Activated naive CD8-positive, alpha-beta T cell treated with anti-CD3 and anti-CD28 coated beads for 36 hours (primary cell): ENCODE measurements around the gene ETV4. TPM values are rescaled to one million over a fixed set of nuclear protein-coding genes. Genes with fewer than 3 reads are reported as not detected.

Source experiments
- DNase-seq: peaks from one replicate; pipeline ENCODE4 v3.0.0; 2021
- H3K27ac Mint-ChIP-seq: one replicate; pipeline ENCODE4 v1.8.0; 2022; ENCODE audit warnings: mild to moderate bottlenecking, moderate library complexity, mixed read lengths
- H3K27me3 Mint-ChIP-seq: one replicate; pipeline ENCODE4 v1.8.0; 2022; ENCODE audit warnings: mild to moderate bottlenecking, mixed read lengths
- H3K36me3 Mint-ChIP-seq: one replicate; pipeline ENCODE4 v1.8.0; 2021; ENCODE audit warnings: mild to moderate bottlenecking, mixed read lengths
- H3K4me1 Mint-ChIP-seq: one replicate; pipeline ENCODE4 v1.8.0; 2021; ENCODE audit warnings: mixed read lengths
- H3K4me3 Mint-ChIP-seq: one replicate; pipeline ENCODE4 v1.8.0; 2022; ENCODE audit warnings: mild to moderate bottlenecking, moderate library complexity, mixed read lengths
- H3K9me3 Mint-ChIP-seq: one replicate; pipeline ENCODE4 v1.8.0; 2022; ENCODE audit warnings: mixed read lengths
- total RNA-seq, 2 experiments: library from RNA; stranded (reverse); gene quantifications; one replicate each; pipeline ENCODE4 v1.2.3, GENCODE V29; 2021

Gene ETV4
- 1 to 10 TPM; 7.5 to 7.8 TPM for total RNA-seq

DNA sequence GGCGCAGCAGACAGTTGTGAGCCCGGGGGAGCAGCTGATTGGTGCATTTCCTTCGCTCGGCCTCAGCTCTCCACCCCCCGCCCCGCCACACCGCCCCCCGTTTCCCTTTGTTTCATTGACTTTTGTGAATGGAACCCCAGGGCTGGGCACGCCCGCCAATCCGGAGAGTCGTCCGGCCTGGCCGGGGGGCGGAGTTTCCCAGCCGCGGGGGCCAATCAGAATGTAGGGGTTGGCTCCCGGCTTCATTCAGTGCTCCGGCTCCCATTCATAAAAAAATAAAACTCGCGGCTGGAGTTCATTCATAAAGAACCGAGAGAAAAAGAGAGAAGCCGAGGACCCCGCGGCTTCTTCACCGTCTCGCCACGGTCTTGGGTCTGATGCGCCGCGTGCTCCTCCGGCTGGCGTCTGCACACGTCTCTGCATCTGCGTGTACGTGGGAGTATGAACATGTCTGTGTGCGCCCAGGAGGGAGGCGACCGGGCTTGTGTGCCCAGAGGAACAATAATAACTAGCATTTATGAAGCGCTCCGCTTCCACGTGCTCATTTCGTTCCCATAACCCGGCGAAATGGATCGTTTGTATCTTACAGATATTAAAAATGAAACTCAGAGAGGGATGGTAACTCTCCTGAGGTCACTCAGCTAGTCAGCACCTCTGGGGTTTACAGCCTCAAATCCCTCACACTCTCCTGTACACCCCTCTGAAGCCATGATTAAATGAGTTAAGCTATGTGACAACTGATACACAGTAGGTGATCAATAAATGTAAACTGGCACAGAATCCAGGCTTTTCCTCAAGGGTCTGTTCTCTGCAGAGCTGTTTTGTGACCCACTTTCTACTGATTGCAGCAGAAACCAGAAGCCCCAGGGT lies at the start of gene ETV4:
Gene ETV4 (minus strand): TSS at position 22 of the 870 bp plus-strand sequence. CDS start 723 bp downstream, outside the sequence.
- H3K4me1 Mint-ChIP-seq = peaks cover 17% of the 10 kb centered on the region
- H3K27me3 Mint-ChIP-seq = peaks cover 78% of the 10 kb centered on the region
- DNase-seq = peak; percentile 95
- H3K4me3 Mint-ChIP-seq = peak within 1 kb of the TSS; percentile 85
- H3K36me3 Mint-ChIP-seq = no peaks in the 10 kb centered on the region
- peak within 1 kb of the TSS; percentile 74 for H3K27ac Mint-ChIP-seq
- no peaks in the 10 kb centered on the region for H3K9me3 Mint-ChIP-seq

DNA sequence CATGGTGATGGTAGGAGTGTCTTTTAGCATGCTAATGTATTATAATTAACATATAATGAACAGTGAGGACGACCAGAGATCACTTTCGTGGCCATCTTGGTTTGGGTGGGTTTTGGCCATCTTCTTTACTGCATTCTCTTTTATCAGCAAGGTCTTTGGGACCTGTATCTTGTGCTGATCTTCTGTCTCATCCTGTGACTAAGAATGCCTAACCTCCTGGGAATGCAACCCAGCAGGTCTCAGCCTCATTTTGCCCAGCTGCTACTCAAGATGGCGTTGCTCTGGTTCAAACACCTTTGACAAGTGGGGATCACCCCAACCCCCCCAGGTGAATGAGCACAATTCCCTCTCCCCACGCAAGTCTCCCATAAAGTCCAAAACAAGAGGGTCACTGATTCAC lies 49.3 kb upstream of the ETV4 start:
- H3K9me3 Mint-ChIP-seq = no peaks in the 10 kb centered on the region
- H3K36me3 Mint-ChIP-seq = no peaks in the 10 kb centered on the region
- H3K27ac Mint-ChIP-seq = no peak overlapping the region
- H3K4me1 Mint-ChIP-seq = peaks cover 3% of the 10 kb centered on the region
- DNase-seq = no peak
- no peak overlapping the region for H3K4me3 Mint-ChIP-seq
- H3K27me3 Mint-ChIP-seq = no peaks in the 10 kb centered on the region

DNA sequence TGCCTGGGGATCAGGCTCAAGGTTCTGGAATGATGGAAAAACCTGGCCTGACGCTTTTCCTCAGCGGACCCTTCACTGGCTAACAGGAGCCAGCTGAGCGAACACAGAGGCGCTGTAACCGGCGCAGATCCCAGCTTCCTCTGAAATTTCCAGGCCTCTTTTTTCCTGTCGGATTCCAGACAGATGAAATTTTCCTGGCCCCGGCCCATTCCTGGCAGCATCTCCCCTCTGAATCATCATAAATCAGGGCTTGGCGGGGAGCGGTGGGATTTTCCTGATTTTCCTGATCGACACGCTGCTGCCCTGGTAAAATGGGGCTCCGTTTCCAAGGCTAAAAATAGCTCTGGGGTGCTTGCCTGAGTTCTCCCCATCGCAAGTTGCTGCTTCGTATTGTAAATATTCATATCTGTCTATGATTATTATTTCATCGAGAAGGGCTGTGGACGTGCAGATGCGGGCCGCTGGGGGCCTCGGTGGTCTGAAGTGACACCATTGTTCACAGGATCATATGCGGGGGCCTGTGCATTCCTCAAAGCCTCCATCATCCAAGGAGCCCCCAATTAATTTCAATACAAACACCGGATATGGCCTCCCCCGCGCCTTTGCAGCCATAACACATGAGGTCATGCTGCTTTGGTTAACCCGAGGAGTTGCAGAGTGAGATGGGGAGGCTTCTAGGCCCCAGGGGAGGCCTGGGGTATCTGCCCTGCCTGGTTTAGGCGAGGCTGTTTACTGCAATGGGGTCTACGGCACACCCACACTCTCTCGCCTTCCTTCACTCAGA lies 45.8 kb upstream of the ETV4 start:
- no peak for DNase-seq
- no peak overlapping the region for H3K27ac Mint-ChIP-seq
- H3K4me1 Mint-ChIP-seq = no peaks in the 10 kb centered on the region
- H3K9me3 Mint-ChIP-seq = no peaks in the 10 kb centered on the region
- no peaks in the 10 kb centered on the region for H3K36me3 Mint-ChIP-seq
- H3K27me3 Mint-ChIP-seq = no peaks in the 10 kb centered on the region
- no peak overlapping the region for H3K4me3 Mint-ChIP-seq

DNA sequence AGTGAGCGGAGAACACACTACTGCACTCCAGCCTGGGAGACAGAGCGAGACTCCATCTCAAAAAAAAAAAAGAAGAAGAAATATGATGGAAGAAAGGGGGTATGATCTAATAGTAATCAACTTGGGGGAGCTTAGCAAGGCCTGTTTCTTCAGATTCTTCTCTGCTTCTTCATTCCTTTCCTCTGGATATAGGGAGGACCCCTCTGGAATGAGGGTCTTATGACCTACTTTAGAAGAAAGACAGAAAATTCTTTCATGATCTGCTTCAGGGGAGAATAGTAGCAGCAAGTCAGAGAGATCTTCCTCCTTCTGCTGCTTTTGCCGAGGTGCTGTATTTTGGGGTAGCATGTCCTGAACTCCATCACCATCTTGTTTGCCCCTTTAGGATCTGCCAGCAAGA lies 44.9 kb upstream of the ETV4 start:
- Mint-ChIP-seq H3K36me3 (no peaks in the 10 kb centered on the region), H3K9me3 (no peaks in the 10 kb centered on the region), H3K27ac (no peak overlapping the region), H3K4me1 (no peaks in the 10 kb centered on the region), H3K27me3 (no peaks in the 10 kb centered on the region), H3K4me3 (no peak overlapping the region)
- DNase-seq = no peak

DNA sequence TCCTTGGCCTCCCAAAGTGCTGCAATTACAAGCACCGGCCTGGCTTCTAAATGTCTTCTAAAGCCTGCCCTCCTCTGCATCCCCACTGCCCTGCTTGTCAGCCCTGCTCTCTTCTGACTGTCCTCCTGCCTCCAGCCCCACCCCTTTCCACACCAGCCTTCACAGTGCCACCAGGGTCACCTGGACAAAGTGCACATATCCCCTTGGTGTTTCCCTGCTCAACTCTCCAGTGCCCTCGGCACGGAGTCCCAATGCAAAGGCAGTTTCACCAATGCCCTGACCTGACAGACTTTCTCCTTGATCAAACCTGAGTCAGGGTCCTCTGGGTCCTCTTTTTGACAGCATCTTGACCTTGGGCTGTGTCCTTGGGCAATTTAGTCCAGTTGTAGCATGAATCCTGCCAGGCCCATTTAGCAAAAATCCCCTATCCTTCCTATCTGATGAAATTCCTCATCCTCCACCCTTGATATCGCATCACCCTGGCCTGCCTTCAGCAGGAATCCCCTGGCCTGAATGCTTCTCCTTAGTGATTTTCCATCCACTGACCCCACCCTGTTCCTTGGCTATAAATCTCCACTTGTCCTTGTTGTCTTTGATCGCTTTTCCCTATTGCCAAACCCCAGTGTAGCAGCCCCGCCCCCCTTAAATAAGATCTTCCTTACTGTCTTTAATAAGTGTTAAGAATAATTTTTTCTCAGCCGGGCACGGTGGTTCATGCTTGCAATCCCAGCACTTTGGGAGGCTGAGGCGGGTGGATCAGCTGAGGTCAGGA lies 42.7 kb upstream of the ETV4 start:
- Mint-ChIP-seq H3K36me3 (no peaks in the 10 kb centered on the region), H3K27ac (no peak overlapping the region), H3K9me3 (no peaks in the 10 kb centered on the region), H3K4me3 (no peak overlapping the region), H3K27me3 (no peaks in the 10 kb centered on the region), H3K4me1 (no peaks in the 10 kb centered on the region)
- no peak for DNase-seq

DNA sequence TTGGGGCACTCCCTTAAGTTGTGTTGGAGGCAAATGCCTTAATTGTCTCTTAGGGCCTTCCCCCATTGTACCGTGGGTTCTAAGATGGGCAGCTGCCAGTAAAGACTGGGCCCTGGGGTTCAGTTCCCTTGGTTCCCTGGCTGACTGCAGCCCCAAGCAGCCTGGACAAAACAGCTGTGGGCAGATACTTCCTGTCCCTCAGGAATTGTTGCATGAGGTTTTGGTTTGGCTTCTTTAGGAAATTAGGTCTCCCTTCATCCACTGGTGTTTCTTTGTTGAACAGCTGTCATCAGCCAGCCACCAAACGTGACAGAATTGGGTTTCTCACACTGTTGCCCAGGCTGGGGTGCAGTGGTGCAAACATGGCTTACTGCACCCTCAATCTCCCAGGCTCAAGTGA lies 42.0 kb upstream of the ETV4 start:
- H3K9me3 Mint-ChIP-seq = no peaks in the 10 kb centered on the region
- H3K27ac Mint-ChIP-seq = no peak overlapping the region
- H3K4me3 Mint-ChIP-seq = no peak overlapping the region
- peaks cover 5% of the 10 kb centered on the region for H3K27me3 Mint-ChIP-seq
- no peaks in the 10 kb centered on the region for H3K36me3 Mint-ChIP-seq
- no peak for DNase-seq
- H3K4me1 Mint-ChIP-seq = no peaks in the 10 kb centered on the region

DNA sequence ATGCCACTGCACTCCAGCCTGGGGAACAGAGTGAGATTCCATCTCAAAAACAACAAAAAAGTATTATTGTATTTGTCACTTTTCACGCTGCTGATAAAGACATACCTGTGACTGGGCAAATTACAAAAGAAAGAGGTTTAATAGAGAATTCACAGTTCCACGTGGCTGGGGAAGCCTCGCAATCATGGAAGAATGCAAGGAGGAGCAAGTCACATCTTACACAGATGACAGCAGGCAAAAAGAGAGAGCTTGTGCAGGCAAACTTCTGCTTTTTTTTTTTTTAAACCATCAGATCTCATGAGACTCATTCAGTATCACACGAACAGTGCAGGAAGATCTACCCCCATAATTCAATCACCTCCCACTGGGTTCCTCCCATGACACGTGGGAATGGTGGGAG lies 41.5 kb upstream of the ETV4 start:
- Mint-ChIP-seq H3K27ac (no peak overlapping the region), H3K4me3 (no peak overlapping the region), H3K27me3 (peaks cover 5% of the 10 kb centered on the region), H3K9me3 (no peaks in the 10 kb centered on the region), H3K36me3 (no peaks in the 10 kb centered on the region), H3K4me1 (no peaks in the 10 kb centered on the region)
- DNase-seq = no peak

DNA sequence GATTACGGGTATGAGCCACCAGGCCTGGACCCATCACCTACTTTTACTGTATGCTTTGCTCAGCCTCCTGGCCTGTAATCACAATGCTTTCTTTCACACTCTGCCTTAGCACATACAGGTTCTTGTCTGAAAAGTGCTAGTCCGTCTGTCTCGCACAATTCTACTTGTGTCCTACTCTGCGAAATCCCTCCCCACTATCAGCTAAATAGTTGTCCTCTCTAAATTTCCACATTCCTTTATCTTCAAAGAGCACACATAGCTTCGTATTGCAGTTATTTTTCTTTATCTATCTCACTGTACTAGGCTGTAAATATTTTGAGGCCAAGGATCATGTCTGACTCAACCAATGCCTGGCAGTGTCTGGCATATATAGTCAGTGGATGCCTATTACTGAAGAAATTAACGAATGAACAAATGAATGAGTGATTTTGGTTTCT lies 38.5 kb upstream of the ETV4 start:
- no peak overlapping the region for H3K27ac Mint-ChIP-seq
- no peaks in the 10 kb centered on the region for H3K4me1 Mint-ChIP-seq
- H3K9me3 Mint-ChIP-seq = no peaks in the 10 kb centered on the region
- H3K4me3 Mint-ChIP-seq = no peak overlapping the region
- H3K27me3 Mint-ChIP-seq = peaks cover 5% of the 10 kb centered on the region
- no peak for DNase-seq
- no peaks in the 10 kb centered on the region for H3K36me3 Mint-ChIP-seq

DNA sequence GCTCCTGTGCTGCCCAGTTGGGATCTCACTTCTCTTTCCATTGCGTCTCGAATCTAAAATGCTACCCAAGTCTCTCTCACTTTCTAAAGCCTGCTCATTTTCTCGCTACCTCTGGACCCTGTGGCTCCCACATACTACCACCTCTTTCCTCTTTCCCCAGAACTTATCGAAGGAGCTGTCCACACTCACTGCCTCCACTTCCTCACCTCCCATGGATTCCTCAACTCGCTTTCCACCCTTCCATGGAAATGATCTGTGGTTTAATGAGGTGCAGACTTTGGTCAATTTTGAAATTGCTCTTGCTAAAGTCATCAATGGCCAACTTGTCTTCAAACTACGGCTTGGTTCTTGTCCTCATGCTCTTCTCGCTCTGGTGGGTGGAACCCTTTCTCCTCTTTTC lies 37.2 kb upstream of the ETV4 start:
- DNase-seq = no peak

DNA sequence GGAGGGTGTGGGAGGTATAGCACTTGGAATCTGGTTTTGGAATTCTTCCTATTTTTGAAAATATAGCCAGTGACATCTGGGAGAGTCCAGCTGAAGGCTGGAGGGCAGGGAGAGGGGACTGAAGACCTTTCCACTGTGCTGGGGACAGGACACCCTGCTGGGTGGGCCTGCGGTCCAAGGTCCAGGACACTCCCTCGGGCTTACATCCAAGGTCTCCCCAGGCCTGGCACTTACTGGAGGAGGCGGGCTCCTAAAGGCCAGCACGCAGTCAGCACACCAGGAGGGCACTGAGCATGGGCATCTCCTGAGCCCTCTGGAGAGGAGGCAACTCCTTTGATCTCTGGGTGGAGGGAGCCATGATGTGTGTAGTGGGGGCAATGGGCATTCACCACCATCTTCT lies 35.5 kb upstream of the ETV4 start:
- H3K36me3 Mint-ChIP-seq = no peaks in the 10 kb centered on the region
- H3K4me3 Mint-ChIP-seq = no peak overlapping the region
- H3K27ac Mint-ChIP-seq = no peak overlapping the region
- H3K27me3 Mint-ChIP-seq = peaks cover 8% of the 10 kb centered on the region
- H3K4me1 Mint-ChIP-seq = peaks cover 14% of the 10 kb centered on the region
- DNase-seq = no peak
- no peaks in the 10 kb centered on the region for H3K9me3 Mint-ChIP-seq

More for the DNA sequence above, 37.2 kb upstream of the ETV4 start:
- no peak overlapping the region for H3K27ac Mint-ChIP-seq
- peaks cover 13% of the 10 kb centered on the region for H3K4me1 Mint-ChIP-seq
- no peaks in the 10 kb centered on the region for H3K36me3 Mint-ChIP-seq
- H3K27me3 Mint-ChIP-seq = peaks cover 5% of the 10 kb centered on the region
- no peaks in the 10 kb centered on the region for H3K9me3 Mint-ChIP-seq
- H3K4me3 Mint-ChIP-seq = no peak overlapping the region

DNA sequence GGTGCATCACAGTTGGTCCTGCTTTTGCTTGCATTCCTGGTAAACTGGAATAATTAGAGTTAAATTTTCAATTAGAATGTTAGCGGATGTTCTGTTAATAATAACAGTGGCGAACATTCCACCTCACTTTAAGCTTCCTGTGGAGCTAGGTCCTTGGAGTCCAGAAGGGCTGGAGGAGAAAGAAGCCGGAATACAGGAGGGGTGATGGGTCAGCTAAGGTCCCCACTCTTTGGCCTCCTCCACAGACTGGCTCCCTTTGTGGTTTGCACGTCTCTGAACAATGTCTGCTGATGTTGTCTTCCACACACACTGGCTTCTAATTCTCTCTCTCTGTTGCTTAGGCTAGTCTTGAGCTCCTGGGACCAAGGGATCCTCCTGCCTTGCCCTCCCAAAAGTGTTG lies 35.0 kb upstream of the ETV4 start:
- Mint-ChIP-seq H3K27ac (no peak overlapping the region), H3K9me3 (no peaks in the 10 kb centered on the region), H3K36me3 (no peaks in the 10 kb centered on the region), H3K4me1 (peaks cover 14% of the 10 kb centered on the region), H3K27me3 (peaks cover 8% of the 10 kb centered on the region), H3K4me3 (no peak overlapping the region)
- no peak for DNase-seq

DNA sequence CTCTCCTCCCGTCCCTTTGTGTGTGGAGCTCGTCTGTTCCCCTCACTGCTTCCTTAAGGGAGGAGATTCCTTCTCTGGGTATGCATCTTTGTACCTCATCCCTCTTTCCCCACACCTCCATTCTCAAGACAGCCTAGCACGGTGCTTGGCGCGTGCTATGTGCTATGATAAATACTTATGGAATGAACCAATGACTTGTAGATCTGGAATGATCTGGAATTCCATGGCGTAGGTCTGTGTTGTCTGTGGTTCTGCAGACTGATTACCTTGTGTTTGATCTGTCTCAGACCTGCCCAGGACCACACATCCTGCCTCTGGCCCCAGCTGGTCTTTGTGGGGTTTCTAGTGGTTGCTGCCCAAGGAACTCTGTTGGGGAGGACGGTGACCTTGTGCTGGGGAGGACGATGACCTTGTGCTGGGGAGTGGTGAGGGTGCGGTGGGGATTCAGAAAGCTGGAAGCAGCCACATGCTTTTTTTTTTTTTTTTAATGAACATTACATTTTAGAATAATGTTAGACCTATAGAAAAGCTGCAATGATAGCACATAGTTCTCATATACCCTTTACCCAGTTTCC lies 33.5 kb upstream of the ETV4 start:
- Mint-ChIP-seq H3K4me3 (no peak overlapping the region), H3K36me3 (no peaks in the 10 kb centered on the region), H3K4me1 (peaks cover 14% of the 10 kb centered on the region), H3K9me3 (no peaks in the 10 kb centered on the region), H3K27ac (peak overlapping the region; percentile 52), H3K27me3 (peaks cover 8% of the 10 kb centered on the region)
- no peak for DNase-seq

DNA sequence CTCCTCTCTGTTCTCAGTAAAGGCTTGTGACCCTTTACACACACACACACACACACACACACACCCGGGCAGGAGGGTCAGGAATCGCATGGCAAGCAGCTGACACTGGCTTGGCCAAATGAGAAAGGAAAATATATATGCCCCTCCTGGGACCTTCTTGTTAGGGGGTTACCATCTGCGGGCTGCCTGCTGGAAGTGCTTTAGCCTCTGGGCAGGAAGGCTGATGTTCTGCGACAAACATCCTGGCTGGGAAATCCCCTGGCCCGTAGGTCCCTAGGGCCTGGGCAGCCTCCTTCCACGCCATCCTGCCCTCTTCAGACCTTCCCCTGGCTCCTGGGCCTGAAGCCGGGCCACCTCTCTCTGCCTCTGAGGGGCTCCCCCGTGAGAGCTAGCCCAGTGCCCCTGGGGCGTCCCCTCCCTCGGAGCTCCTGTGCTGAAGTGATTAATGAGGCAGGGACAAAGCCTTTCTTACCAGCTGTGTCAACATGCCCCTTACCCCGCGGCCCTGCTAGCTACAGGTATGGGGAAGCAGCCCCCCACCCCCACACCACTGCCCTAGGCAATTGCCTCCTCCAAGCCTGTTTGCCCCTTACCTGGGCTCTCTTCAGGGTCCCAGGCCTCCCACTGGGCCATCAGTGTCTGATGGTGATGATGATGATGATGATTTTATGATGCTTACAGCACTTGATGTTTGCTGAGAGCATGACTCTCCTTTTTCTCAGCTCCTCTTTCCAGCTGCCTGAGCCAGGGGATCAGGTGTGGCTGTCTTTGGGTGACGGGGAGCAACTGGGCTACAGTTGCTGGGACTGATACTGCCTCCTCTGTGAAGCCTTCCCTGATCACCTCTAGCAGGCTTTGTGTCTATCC lies 32.8 kb upstream of the ETV4 start:
- H3K4me3 Mint-ChIP-seq = no peak overlapping the region

DNA sequence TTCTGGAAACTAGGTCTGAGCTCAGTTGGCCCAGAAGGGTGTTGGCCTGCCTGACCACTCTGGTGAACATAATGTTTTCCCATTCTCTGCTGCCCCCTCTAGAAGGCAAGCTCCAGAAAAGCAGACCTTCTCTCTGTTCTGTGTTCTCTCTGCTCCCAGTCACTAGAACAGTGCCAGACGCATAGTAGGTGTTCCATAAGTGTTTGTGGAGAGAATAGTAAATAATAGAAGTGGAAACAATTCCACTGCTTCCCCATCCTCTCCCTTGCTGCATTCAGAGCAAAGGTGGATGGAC lies 32.2 kb upstream of the ETV4 start:
- H3K9me3 Mint-ChIP-seq = no peaks in the 10 kb centered on the region
- no peak overlapping the region for H3K4me3 Mint-ChIP-seq
- H3K27me3 Mint-ChIP-seq = peaks cover 5% of the 10 kb centered on the region
- H3K36me3 Mint-ChIP-seq = no peaks in the 10 kb centered on the region
- H3K27ac Mint-ChIP-seq = no peak overlapping the region
- H3K4me1 Mint-ChIP-seq = peaks cover 14% of the 10 kb centered on the region
- no peak for DNase-seq

More for the DNA sequence above, 32.8 kb upstream of the ETV4 start:
- H3K27me3 Mint-ChIP-seq = peaks cover 8% of the 10 kb centered on the region
- H3K27ac Mint-ChIP-seq = peak overlapping the region; percentile 52
- no peaks in the 10 kb centered on the region for H3K36me3 Mint-ChIP-seq
- peaks cover 14% of the 10 kb centered on the region for H3K4me1 Mint-ChIP-seq
- peak; percentile 31 for DNase-seq
- no peaks in the 10 kb centered on the region for H3K9me3 Mint-ChIP-seq
